HEK293 (cell line): ENCODE measurements around the gene EXT2.
A peak's percentile ranks its signal among the peaks of the same experiment; 100 is the strongest.

ENCODE experiments used
- EGR2 ChIP-seq: fragments of 450-650 bp; formaldehyde crosslinking; IDR thresholded peaks from 2 replicates; pipeline ENCODE4 v1.5.1; 2016; ENCODE audit warnings: low read depth, missing biosample characterization, missing genetic modification characterization
- GLI2 ChIP-seq: fragments of 450-650 bp; formaldehyde crosslinking; IDR thresholded peaks from 2 replicates; pipeline ENCODE4; 2017; ENCODE audit warnings: missing biosample characterization, missing genetic modification characterization, low read depth, borderline replicate concordance
- GLIS2 ChIP-seq: fragments of 450-650 bp; formaldehyde crosslinking; IDR thresholded peaks from 2 replicates; pipeline ENCODE4 v1.5.1; 2016; ENCODE audit warnings: missing biosample characterization, missing genetic modification characterization
- KLF17 ChIP-seq: fragments of 450-650 bp; formaldehyde crosslinking; IDR thresholded peaks from 2 replicates; pipeline ENCODE4 v1.5.1; 2016; ENCODE audit warnings: missing biosample characterization, missing genetic modification characterization
- KLF9 ChIP-seq: fragments of 450-650 bp; formaldehyde crosslinking; IDR thresholded peaks from 2 replicates; pipeline ENCODE4 v1.5.1; 2016; ENCODE audit warnings: missing biosample characterization, missing genetic modification characterization, low read depth
- REPIN1 ChIP-seq: fragments of 450-650 bp; formaldehyde crosslinking; IDR thresholded peaks from 2 replicates; pipeline ENCODE4 v1.5.1; 2017; ENCODE audit warnings: missing biosample characterization, missing genetic modification characterization, low read depth
- SP3 ChIP-seq: fragments of 450-650 bp; formaldehyde crosslinking; IDR thresholded peaks from 2 replicates; pipeline ENCODE4 v1.5.1; 2016; ENCODE audit warnings: missing biosample characterization, missing genetic modification characterization
- YY1 ChIP-seq: fragments of 450-650 bp; formaldehyde crosslinking; IDR thresholded peaks from 2 replicates; pipeline ENCODE4 v1.5.1; 2018; ENCODE audit warnings: missing biosample characterization, missing genetic modification characterization
- YY2 ChIP-seq: fragments of 450-650 bp; formaldehyde crosslinking; IDR thresholded peaks from 2 replicates; pipeline ENCODE4 v1.5.1; 2016; ENCODE audit warnings: missing biosample characterization, missing genetic modification characterization
- ZBTB7A ChIP-seq: fragments of 450-650 bp; formaldehyde crosslinking; IDR thresholded peaks from 2 replicates; pipeline ENCODE4 v1.5.1; 2016; ENCODE audit warnings: low read depth, missing biosample characterization, missing genetic modification characterization
- ZFP37 ChIP-seq: fragments of 450-650 bp; formaldehyde crosslinking; IDR thresholded peaks from 2 replicates; pipeline ENCODE4 v1.5.1; 2016; ENCODE audit warnings: missing biosample characterization, missing genetic modification characterization
- ZIC2 ChIP-seq: fragments of 450-650 bp; formaldehyde crosslinking; IDR thresholded peaks from 2 replicates; pipeline ENCODE4 v1.5.1; 2016; ENCODE audit warnings: missing biosample characterization, missing genetic modification characterization
- ZNF174 ChIP-seq: fragments of 450-650 bp; formaldehyde crosslinking; IDR thresholded peaks from 2 replicates; pipeline ENCODE4 v1.5.0; 2017; ENCODE audit warnings: missing biosample characterization, mild to moderate bottlenecking, missing genetic modification characterization
- ZNF175 ChIP-seq: fragments of 450-650 bp; formaldehyde crosslinking; IDR thresholded peaks from 2 replicates; pipeline ENCODE4 v1.5.1; 2016; ENCODE audit warnings: missing biosample characterization, missing genetic modification characterization
- ZNF311 ChIP-seq: fragments of 450-650 bp; formaldehyde crosslinking; IDR thresholded peaks from 2 replicates; pipeline ENCODE4 v1.5.1; 2017; ENCODE audit warnings: missing biosample characterization, missing genetic modification characterization, borderline replicate concordance
- ZNF335 ChIP-seq: fragments of 450-650 bp; formaldehyde crosslinking; conservative IDR thresholded peaks from 2 replicates; pipeline ENCODE4 v1.5.1; 2016; ENCODE audit warnings: missing biosample characterization, missing genetic modification characterization
- ZNF433 ChIP-seq: fragments of 450-650 bp; formaldehyde crosslinking; IDR thresholded peaks from 2 replicates; pipeline ENCODE4 v1.5.1; 2016; ENCODE audit warnings: missing biosample characterization, missing genetic modification characterization, low read depth
- ZNF449 ChIP-seq: fragments of 450-650 bp; formaldehyde crosslinking; IDR thresholded peaks from 2 replicates; pipeline ENCODE4 v1.5.1; 2017; ENCODE audit warnings: missing biosample characterization, mild to moderate bottlenecking, missing genetic modification characterization, moderate library complexity
- ZNF580 ChIP-seq: fragments of 450-650 bp; formaldehyde crosslinking; IDR thresholded peaks from 2 replicates; pipeline ENCODE4 v1.5.1; 2016; ENCODE audit warnings: missing biosample characterization, missing genetic modification characterization
- ZNF600 ChIP-seq: fragments of 450-650 bp; formaldehyde crosslinking; IDR thresholded peaks from 2 replicates; pipeline ENCODE4 v1.5.1; 2016; ENCODE audit warnings: missing biosample characterization, missing genetic modification characterization
- ZNF624 ChIP-seq: fragments of 450-650 bp; formaldehyde crosslinking; IDR thresholded peaks from 2 replicates; pipeline ENCODE4 v1.5.1; 2017; ENCODE audit warnings: missing biosample characterization, missing genetic modification characterization
- ZNF785 ChIP-seq: fragments of 450-650 bp; formaldehyde crosslinking; IDR thresholded peaks from 2 replicates; pipeline ENCODE4 v1.5.1; 2016; ENCODE audit warnings: missing biosample characterization, missing genetic modification characterization
- ZNF791 ChIP-seq: fragments of 450-650 bp; formaldehyde crosslinking; IDR thresholded peaks from 2 replicates; pipeline ENCODE4 v1.5.1; 2016; ENCODE audit warnings: missing biosample characterization, missing genetic modification characterization
- ZNF843 ChIP-seq: fragments of 450-650 bp; formaldehyde crosslinking; IDR thresholded peaks from 2 replicates; pipeline ENCODE4 v1.5.1; 2016; ENCODE audit warnings: missing biosample characterization, missing genetic modification characterization
- ZXDB ChIP-seq: fragments of 450-650 bp; formaldehyde crosslinking; IDR thresholded peaks from 2 replicates; pipeline ENCODE4 v1.5.1; 2016; ENCODE audit warnings: missing biosample characterization, missing genetic modification characterization
- TF ChIP-seq, protein P1 (sequence below): fragments of 450-650 bp; formaldehyde crosslinking; IDR thresholded peaks from 2 replicates; pipeline ENCODE4 v1.5.1; 2016; ENCODE audit warnings: missing biosample characterization, missing genetic modification characterization
- TF ChIP-seq, protein P2 (sequence below): fragments of 450-650 bp; formaldehyde crosslinking; IDR thresholded peaks from 2 replicates; pipeline ENCODE4 v1.5.1; 2016; ENCODE audit warnings: missing biosample characterization, missing genetic modification characterization, low read depth
- TF ChIP-seq, protein P3 (sequence below): fragments of 450-650 bp; formaldehyde crosslinking; IDR thresholded peaks from 2 replicates; pipeline ENCODE4 v1.5.1; 2016; ENCODE audit warnings: missing biosample characterization, missing genetic modification characterization
- TF ChIP-seq, protein P4 (sequence below): fragments of 450-650 bp; formaldehyde crosslinking; IDR thresholded peaks from 2 replicates; pipeline ENCODE4 v1.5.1; 2017; ENCODE audit warnings: missing biosample characterization, missing genetic modification characterization

Gene EXT2

DNA sequence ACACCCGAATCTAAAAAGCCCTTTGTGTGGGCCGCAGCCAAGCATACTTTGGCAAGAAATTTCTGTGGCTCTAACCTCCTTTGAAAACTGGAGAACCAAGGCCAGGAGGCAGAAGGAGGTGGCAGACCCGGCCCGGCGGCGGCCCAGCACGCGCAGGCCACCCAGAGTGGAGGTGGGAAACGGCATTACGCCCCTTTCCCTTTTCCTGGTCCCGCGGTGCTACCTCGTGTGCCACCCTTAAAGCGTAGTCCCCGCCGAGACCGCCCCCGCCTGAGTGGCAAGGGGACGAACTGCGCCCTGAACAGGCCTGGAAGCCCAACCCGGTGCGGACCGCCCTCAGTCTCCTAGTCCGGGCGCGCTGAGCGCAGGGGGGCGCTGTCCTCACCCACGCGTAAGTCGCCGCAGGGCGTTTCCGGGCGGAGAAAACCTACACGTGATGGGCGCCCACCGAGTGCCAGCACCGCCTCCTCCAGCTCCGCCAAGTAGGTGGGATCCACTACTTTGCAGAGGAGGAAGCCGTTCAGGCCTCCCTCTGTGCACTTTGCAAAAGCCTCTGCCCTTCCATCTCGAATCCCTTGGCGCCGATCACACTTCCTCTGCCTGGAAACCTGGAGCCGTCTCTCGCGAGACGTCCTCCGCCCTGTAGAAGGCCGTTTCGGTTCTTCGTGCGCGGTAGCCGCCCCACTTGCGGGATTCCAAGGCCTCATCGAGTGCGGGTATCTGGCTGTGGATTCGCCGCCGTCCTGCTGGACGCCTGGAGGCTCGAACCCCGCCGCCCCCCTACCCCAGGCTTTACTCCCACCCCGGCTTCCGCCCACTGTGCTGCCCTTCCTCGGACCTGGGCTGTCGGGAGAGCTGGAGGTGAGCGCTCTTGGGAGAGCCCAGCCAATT lies 29.4 kb upstream of the EXT2 start, which contains the start of gene ACCS (continued):
- TF ChIP-seq, protein P1, sequence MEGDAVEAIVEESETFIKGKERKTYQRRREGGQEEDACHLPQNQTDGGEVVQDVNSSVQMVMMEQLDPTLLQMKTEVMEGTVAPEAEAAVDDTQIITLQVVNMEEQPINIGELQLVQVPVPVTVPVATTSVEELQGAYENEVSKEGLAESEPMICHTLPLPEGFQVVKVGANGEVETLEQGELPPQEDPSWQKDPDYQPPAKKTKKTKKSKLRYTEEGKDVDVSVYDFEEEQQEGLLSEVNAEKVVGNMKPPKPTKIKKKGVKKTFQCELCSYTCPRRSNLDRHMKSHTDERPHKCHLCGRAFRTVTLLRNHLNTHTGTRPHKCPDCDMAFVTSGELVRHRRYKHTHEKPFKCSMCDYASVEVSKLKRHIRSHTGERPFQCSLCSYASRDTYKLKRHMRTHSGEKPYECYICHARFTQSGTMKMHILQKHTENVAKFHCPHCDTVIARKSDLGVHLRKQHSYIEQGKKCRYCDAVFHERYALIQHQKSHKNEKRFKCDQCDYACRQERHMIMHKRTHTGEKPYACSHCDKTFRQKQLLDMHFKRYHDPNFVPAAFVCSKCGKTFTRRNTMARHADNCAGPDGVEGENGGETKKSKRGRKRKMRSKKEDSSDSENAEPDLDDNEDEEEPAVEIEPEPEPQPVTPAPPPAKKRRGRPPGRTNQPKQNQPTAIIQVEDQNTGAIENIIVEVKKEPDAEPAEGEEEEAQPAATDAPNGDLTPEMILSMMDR, result peak; percentile 92
- TF ChIP-seq KLF9 (tag by site-specific recombination) (peak; percentile 29; the same call in 1 of the 2 replicates), ZNF174 (tag by site-specific recombination) (no peak), REPIN1 (tag by site-specific recombination) (no peak), YY1 (tag by site-specific recombination) (no peak), ZNF175 (tag by site-specific recombination) (no peak), KLF17 (0 out of 2 replicates have a peak, but pooled peaks have one; percentile 35), ZNF433 (tag by site-specific recombination) (no peak), ZNF624 (no peak), ZNF311 (no peak), ZNF600 (tag by site-specific recombination) (peak; percentile 71; the same call in 1 of the 2 replicates), GLI2 (tag by site-specific recombination) (no peak), ZNF843 (peak; percentile 26; the same call in 1 of the 2 replicates), ZIC2 (peak; percentile 87), ZBTB7A (tag by site-specific recombination) (no peak), ZXDB (tag by site-specific recombination) (0 out of 2 replicates have a peak, but pooled peaks have one; percentile 31), EGR2 (tag by site-specific recombination) (peak; percentile 88), GLIS2 (tag by site-specific recombination) (peak; percentile 86), ZNF785 (tag by site-specific recombination) (no peak), ZNF449 (peak; percentile 94), ZNF791 (tag by site-specific recombination) (no peak), ZNF580 (tag by site-specific recombination) (peak; percentile 31; the same call in 1 of the 2 replicates), SP3 (tag by site-specific recombination) (peak; percentile 70), YY2 (no peak), ZNF335 (tag by site-specific recombination) (peak; percentile 66; the same call in 1 of the 2 replicates), ZFP37 (tag by site-specific recombination) (0 out of 2 replicates have a peak, but pooled peaks have one; percentile 41)
- TF ChIP-seq, protein P2, sequence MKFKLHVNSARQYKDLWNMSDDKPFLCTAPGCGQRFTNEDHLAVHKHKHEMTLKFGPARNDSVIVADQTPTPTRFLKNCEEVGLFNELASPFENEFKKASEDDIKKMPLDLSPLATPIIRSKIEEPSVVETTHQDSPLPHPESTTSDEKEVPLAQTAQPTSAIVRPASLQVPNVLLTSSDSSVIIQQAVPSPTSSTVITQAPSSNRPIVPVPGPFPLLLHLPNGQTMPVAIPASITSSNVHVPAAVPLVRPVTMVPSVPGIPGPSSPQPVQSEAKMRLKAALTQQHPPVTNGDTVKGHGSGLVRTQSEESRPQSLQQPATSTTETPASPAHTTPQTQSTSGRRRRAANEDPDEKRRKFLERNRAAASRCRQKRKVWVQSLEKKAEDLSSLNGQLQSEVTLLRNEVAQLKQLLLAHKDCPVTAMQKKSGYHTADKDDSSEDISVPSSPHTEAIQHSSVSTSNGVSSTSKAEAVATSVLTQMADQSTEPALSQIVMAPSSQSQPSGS (tag by site-specific recombination), result no peak
- TF ChIP-seq, protein P3, sequence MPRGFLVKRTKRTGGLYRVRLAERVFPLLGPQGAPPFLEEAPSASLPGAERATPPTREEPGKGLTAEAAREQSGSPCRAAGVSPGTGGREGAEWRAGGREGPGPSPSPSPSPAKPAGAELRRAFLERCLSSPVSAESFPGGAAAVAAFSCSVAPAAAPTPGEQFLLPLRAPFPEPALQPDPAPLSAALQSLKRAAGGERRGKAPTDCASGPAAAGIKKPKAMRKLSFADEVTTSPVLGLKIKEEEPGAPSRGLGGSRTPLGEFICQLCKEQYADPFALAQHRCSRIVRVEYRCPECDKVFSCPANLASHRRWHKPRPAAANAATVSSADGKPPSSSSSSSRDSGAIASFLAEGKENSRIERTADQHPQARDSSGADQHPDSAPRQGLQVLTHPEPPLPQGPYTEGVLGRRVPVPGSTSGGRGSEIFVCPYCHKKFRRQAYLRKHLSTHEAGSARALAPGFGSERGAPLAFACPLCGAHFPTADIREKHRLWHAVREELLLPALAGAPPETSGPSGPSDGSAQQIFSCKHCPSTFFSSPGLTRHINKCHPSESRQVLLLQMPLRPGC, result no peak
- TF ChIP-seq, protein P4, sequence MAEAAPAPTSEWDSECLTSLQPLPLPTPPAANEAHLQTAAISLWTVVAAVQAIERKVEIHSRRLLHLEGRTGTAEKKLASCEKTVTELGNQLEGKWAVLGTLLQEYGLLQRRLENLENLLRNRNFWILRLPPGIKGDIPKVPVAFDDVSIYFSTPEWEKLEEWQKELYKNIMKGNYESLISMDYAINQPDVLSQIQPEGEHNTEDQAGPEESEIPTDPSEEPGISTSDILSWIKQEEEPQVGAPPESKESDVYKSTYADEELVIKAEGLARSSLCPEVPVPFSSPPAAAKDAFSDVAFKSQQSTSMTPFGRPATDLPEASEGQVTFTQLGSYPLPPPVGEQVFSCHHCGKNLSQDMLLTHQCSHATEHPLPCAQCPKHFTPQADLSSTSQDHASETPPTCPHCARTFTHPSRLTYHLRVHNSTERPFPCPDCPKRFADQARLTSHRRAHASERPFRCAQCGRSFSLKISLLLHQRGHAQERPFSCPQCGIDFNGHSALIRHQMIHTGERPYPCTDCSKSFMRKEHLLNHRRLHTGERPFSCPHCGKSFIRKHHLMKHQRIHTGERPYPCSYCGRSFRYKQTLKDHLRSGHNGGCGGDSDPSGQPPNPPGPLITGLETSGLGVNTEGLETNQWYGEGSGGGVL (tag by site-specific recombination), result no peak
